22Rv1 (cell line): ENCODE results near the gene PLAAT2.

Source experiments
- CTCF ChIP-seq: fragments of 450-650 bp; IDR thresholded peaks from 2 replicates; pipeline ENCODE4 v1.5.1; 2017; ENCODE audit warnings: mild to moderate bottlenecking
- ZFX ChIP-seq: fragments of 450-650 bp; IDR thresholded peaks from 2 replicates; pipeline ENCODE4 v1.6.1; 2017; ENCODE audit warnings: antibody characterized with exemption, borderline replicate concordance

GRCh38 chr11:63506876-63507275 is 56.3 kb downstream of the PLAAT2 start:
- TF ChIP-seq CTCF (no peak), ZFX (no peak)
